ENCODE results near the gene PRF1. TPM values are rescaled to one million over a fixed set of nuclear protein-coding genes. Genes with fewer than 3 reads are reported as not detected.

Gene PRF1
- total RNA-seq, 2 experiments from 2014 or later, result 99.9 to 116 TPM

- CTCF ChIA-PET, result interaction anchor here (1.6 kb wide), 1 partner anchor 321 kb away, joined by 4 read pairs; no protein-coding TSS in a partner anchor
- DNase-seq, result no peak
- Mint-ChIP-seq H3K9me3 (no peaks in the 10 kb centered on the region), H3K27ac (no peak overlapping the region), H3K4me1 (peaks cover 26% of the 10 kb centered on the region), H3K36me3 (ENCODE audit: low read depth) (no peaks in the 10 kb centered on the region), H3K27me3 (no peaks in the 10 kb centered on the region), H3K4me3 (no peak overlapping the region)
- POLR2A ChIA-PET, result no interaction called here
These were observed 44.7 kb downstream of the PRF1 start for GRCh38 chr10:70557876-70558275.

GRCh38 chr10:70557086-70557845 lies 45.3 kb downstream of the PRF1 start:
- POLR2A ChIA-PET, result no interaction called here

GRCh38 chr10:70555371-70555770 lies 47.2 kb downstream of the PRF1 start:
- POLR2A ChIA-PET, result no interaction called here
- Mint-ChIP-seq H3K9me3 (no peaks in the 10 kb centered on the region), H3K4me1 (peaks cover 18% of the 10 kb centered on the region), H3K4me3 (no peak overlapping the region), H3K27ac (no peak overlapping the region), H3K27me3 (no peaks in the 10 kb centered on the region), H3K36me3 (ENCODE audit: low read depth) (no peaks in the 10 kb centered on the region)
- DNase-seq, result no peak
- CTCF ChIA-PET, result no interaction called here

More at GRCh38 chr10:70557086-70557845, 45.3 kb downstream of the PRF1 start:
- Mint-ChIP-seq H3K27me3 (no peaks in the 10 kb centered on the region), H3K4me1 (peaks cover 21% of the 10 kb centered on the region), H3K9me3 (no peaks in the 10 kb centered on the region), H3K27ac (no peak overlapping the region), H3K4me3 (no peak overlapping the region), H3K36me3 (ENCODE audit: low read depth) (no peaks in the 10 kb centered on the region)
- CTCF ChIA-PET, result no interaction called here
- DNase-seq, result no peak

- Mint-ChIP-seq H3K9me3 (no peaks in the 10 kb centered on the region), H3K27me3 (no peaks in the 10 kb centered on the region), H3K4me1 (no peaks in the 10 kb centered on the region), H3K27ac (no peak overlapping the region), H3K36me3 (ENCODE audit: low read depth) (no peaks in the 10 kb centered on the region), H3K4me3 (no peak overlapping the region)
- DNase-seq, result no peak
- POLR2A ChIA-PET, result no interaction called here
- CTCF ChIA-PET, result interaction anchor here (0.5 to 0.9 kb wide), 2 partner anchors 79 to 91 kb away, joined by 3 read pairs; no protein-coding TSS in a partner anchor
These were observed 50.0 kb downstream of the PRF1 start for GRCh38 chr10:70552586-70552985.

GRCh38 chr10:70551971-70552422 lies 50.5 kb downstream of the PRF1 start:
- Mint-ChIP-seq H3K9me3 (no peaks in the 10 kb centered on the region), H3K36me3 (ENCODE audit: low read depth) (no peaks in the 10 kb centered on the region), H3K4me1 (no peaks in the 10 kb centered on the region), H3K27ac (no peak overlapping the region), H3K27me3 (no peaks in the 10 kb centered on the region), H3K4me3 (no peak overlapping the region)
- POLR2A ChIA-PET, result no interaction called here
- CTCF ChIA-PET, result interaction anchor here (0.9 kb wide), 1 partner anchor 90 kb away, joined by 3 read pairs; no protein-coding TSS in a partner anchor
- DNase-seq, result no peak

GRCh38 chr10:70551466-70551865 lies 51.1 kb downstream of the PRF1 start:
- Mint-ChIP-seq H3K27me3 (no peaks in the 10 kb centered on the region), H3K4me3 (no peak overlapping the region), H3K36me3 (ENCODE audit: low read depth) (no peaks in the 10 kb centered on the region), H3K27ac (no peak overlapping the region), H3K9me3 (no peaks in the 10 kb centered on the region), H3K4me1 (no peaks in the 10 kb centered on the region)
- DNase-seq, result no peak
- CTCF ChIA-PET, result interaction anchor here (0.5 to 1.0 kb wide), 3 partner anchors 13 to 319 kb away, joined by 3 to 5 read pairs (median 3); no protein-coding TSS in a partner anchor
- POLR2A ChIA-PET, result no interaction called here

GRCh38 chr10:70550459-70550858 lies 52.1 kb downstream of the PRF1 start:
- ChIA-PET CTCF (interaction anchor here (1.0 to 1.8 kb wide), 7 partner anchors 8 to 328 kb away, joined by 3 to 8 read pairs (median 3); no protein-coding TSS in a partner anchor), POLR2A (no interaction called here)
- no peaks in the 10 kb centered on the region for H3K4me1 Mint-ChIP-seq
- no peak overlapping the region for H3K27ac Mint-ChIP-seq
- DNase-seq, result no peak
- H3K4me3 Mint-ChIP-seq, result no peak overlapping the region
- no peaks in the 10 kb centered on the region for H3K36me3 Mint-ChIP-seq (ENCODE audit: low read depth)
- no peaks in the 10 kb centered on the region for H3K9me3 Mint-ChIP-seq
- H3K27me3 Mint-ChIP-seq, result no peaks in the 10 kb centered on the region

GRCh38 chr10:70549962-70550458 lies 52.5 kb downstream of the PRF1 start:
- Mint-ChIP-seq H3K27ac (no peak overlapping the region), H3K4me1 (no peaks in the 10 kb centered on the region), H3K27me3 (no peaks in the 10 kb centered on the region), H3K4me3 (no peak overlapping the region), H3K9me3 (no peaks in the 10 kb centered on the region), H3K36me3 (ENCODE audit: low read depth) (no peaks in the 10 kb centered on the region)
- POLR2A ChIA-PET, result no interaction called here
- peak; percentile 79 for DNase-seq
- CTCF ChIA-PET, result interaction anchor here (1.0 to 1.8 kb wide), 8 partner anchors 9 to 329 kb away, joined by 3 to 8 read pairs (median 4); no protein-coding TSS in a partner anchor

GRCh38 chr10:70549351-70549961 lies 53.1 kb downstream of the PRF1 start:
- Mint-ChIP-seq H3K4me3 (no peak overlapping the region), H3K27me3 (no peaks in the 10 kb centered on the region), H3K27ac (no peak overlapping the region), H3K9me3 (no peaks in the 10 kb centered on the region), H3K36me3 (ENCODE audit: low read depth) (no peaks in the 10 kb centered on the region), H3K4me1 (no peaks in the 10 kb centered on the region)
- ChIA-PET POLR2A (no interaction called here), CTCF (interaction anchor here (0.6 to 1.8 kb wide), 12 partner anchors 9 to 338 kb away, joined by 3 to 8 read pairs (median 4); no protein-coding TSS in a partner anchor)
- no peak for DNase-seq

Other genes with a start within 250 kb of the PRF1 start
- gene LRRC20, start 220.1 kb downstream of the PRF1 start, total RNA-seq, result 10 to 100 TPM; 13.2 to 14.9 TPM
- 10 to 100 TPM; 56.1 to 68.7 TPM for gene EIF4EBP2, start 198.6 kb downstream of the PRF1 start, total RNA-seq
- not detected for gene NODAL, start 161.1 kb downstream of the PRF1 start, total RNA-seq
- 1 to 10 TPM; 1.2 to 1.5 TPM for gene PALD1, start 124.0 kb downstream of the PRF1 start, total RNA-seq
- gene ADAMTS14, start 69.8 kb upstream of the PRF1 start, total RNA-seq, result not detected
- gene TBATA, start 182.6 kb upstream of the PRF1 start, total RNA-seq, result not detected
- 10 to 100 TPM; 19.7 to 22.3 TPM for gene SGPL1, start 213.2 kb upstream of the PRF1 start, total RNA-seq

All from activated CD4-positive, alpha-beta T cell treated with anti-CD3 and anti-CD28 coated beads, Interleukin-2, amount 10 ng/mL, durations not matched to agents 7 days and 5 days (primary cell).